GM12878 (cell line): ENCODE data around the gene TRIOBP. TPM values are rescaled to one million over a fixed set of nuclear protein-coding genes. Genes with fewer than 3 reads are reported as not detected.

Source experiments
- ATAC-seq: fragments of 200-7000 bp; cut with Tn5 transposase; 3 replicates; pipeline ENCODE4 v1.9.1; 2020; ENCODE audit warnings: mild to moderate bottlenecking, moderate library complexity
- BruUV-seq: library from RNA; stranded (reverse); fragments of 400-500 nt; replicated peaks from 2 replicates; lab custom pipeline; 2021; lab: Mats Ljungman, UMichigan
- CTCF ChIA-PET: fragments of 300-600 bp; sonication (Branson Sonifier 250); formaldehyde crosslinking; extraction: SDS; loops from one replicate; lab custom pipeline; 2021; ENCODE audit warnings: inconsistent platforms; lab: Yijun Ruan, JAX
- POLR2A ChIA-PET: fragments of 350-600 bp; formaldehyde crosslinking; extraction: SDS; loops from one replicate; lab custom pipeline; 2021; ENCODE audit warnings: inconsistent platforms; lab: Charles Lee
- RAD21 ChIA-PET: fragments of 300-600 bp; sonication (Branson Sonifier 250); formaldehyde crosslinking; loops from one replicate; lab custom pipeline; 2023; ENCODE audit warnings: antibody characterized with exemption; ENCODE audit not compliant: unreplicated experiment; lab: Charles Lee
- SMC1A ChIA-PET: fragments of 300-600 bp; sonication (Branson Sonifier 250); formaldehyde crosslinking; loops from one replicate; lab custom pipeline; 2023; ENCODE audit not compliant: unreplicated experiment, uncharacterized antibody; lab: Charles Lee
- DNase-seq: peaks from one replicate; pipeline ENCODE4 v3.0.0-alpha.2; 2011; ENCODE audit warnings: low read depth, low spot score
- FAIRE-seq: peaks from 3 replicates; lab custom pipeline; 2011; peaks lifted over from hg19 to GRCh38; lab: Jason Lieb, UNC
- H2AFZ ChIP-seq: 2 replicates; pipeline ENCODE4 v1.6.0; 2011; ENCODE audit warnings: low read depth, low read length, control low read depth; ENCODE audit not compliant: control insufficient read depth
- H3K27ac ChIP-seq: 2 replicates; pipeline ENCODE4 v1.5.1; 2011; ENCODE audit warnings: control low read depth; ENCODE audit not compliant: control insufficient read depth, insufficient read depth
- H3K27me3 ChIP-seq, 2 experiments: replicated peaks in 1 of 2; 2 replicates each; pipeline versions ENCODE4 v1.6.0 to v1.6.1; 2011; ENCODE audit warnings: low read length in 1 of 2; ENCODE audit not compliant: control insufficient read depth in 2 of 2, insufficient read depth in 2 of 2
- H3K36me3 ChIP-seq, 2 experiments: 2 replicates each; pipeline ENCODE4 v1.5.1; 2011; ENCODE audit warnings: low read length in 1 of 2; ENCODE audit not compliant: control insufficient read depth in 2 of 2, insufficient read depth in 2 of 2
- H3K4me1 ChIP-seq: 2 replicates; pipeline ENCODE4 v1.6.1; 2011; ENCODE audit warnings: mild to moderate bottlenecking, low read length, moderate library complexity, mixed read lengths; ENCODE audit not compliant: control insufficient read depth, insufficient read depth
- H3K4me2 ChIP-seq: 2 replicates; pipeline ENCODE4 v1.6.0; 2011; ENCODE audit warnings: control low read depth; ENCODE audit not compliant: control insufficient read depth, insufficient read depth
- H3K4me3 ChIP-seq: fragments of 200-600 bp; sonication (generic); 2 replicates; pipeline ENCODE4 v1.5.1; 2016
- H3K79me2 ChIP-seq: 2 replicates; pipeline ENCODE4 v1.6.0; 2011; ENCODE audit warnings: low read length; ENCODE audit not compliant: control insufficient read depth, insufficient read depth
- H3K9ac ChIP-seq: 2 replicates; pipeline ENCODE4 v1.8.0; 2011; ENCODE audit warnings: low read length, control low read depth, mixed read lengths; ENCODE audit not compliant: control insufficient read depth, insufficient read depth
- H3K9me3 ChIP-seq: replicated peaks from 3 replicates; pipeline ENCODE4 v1.5.1; 2011; ENCODE audit warnings: mild to moderate bottlenecking, low read length; ENCODE audit not compliant: control insufficient read depth, insufficient read depth
- H4K20me1 ChIP-seq: 2 replicates; pipeline ENCODE4 v1.6.0; 2011; ENCODE audit not compliant: control insufficient read depth, insufficient read depth
- CEBPB ChIP-seq, 2 experiments: fragments of 150-350 bp in 1 of 2; IDR thresholded peaks; 2 replicates each; pipeline ENCODE4 v1.6.1; 2012 to 2014; ENCODE audit warnings: low read depth in 2 of 2, low read length in 2 of 2, borderline replicate concordance in 1 of 2, inconsistent platforms in 1 of 2
- DPF2 ChIP-seq: fragments of 450-650 bp; IDR thresholded peaks from 2 replicates; pipeline ENCODE4 v1.6.1; 2017; ENCODE audit warnings: mild to moderate bottlenecking
- E2F4 ChIP-seq: IDR thresholded peaks from 2 replicates; pipeline ENCODE4 v1.6.1; 2012; ENCODE audit warnings: low read depth, low read length, improper control_type of control experiment
- FOS ChIP-seq: IDR thresholded peaks from 3 replicates; pipeline ENCODE4 v1.6.1; 2011; ENCODE audit warnings: borderline replicate concordance; ENCODE audit not compliant: insufficient read length; ENCODE audit errors: extremely low read depth
- FOXK2 ChIP-seq: fragments of 450-650 bp; IDR thresholded peaks from 2 replicates; pipeline ENCODE4 v1.6.1; 2017; ENCODE audit warnings: mild to moderate bottlenecking, moderate library complexity
- IRF5 ChIP-seq: fragments of 450-650 bp; IDR thresholded peaks from 2 replicates; pipeline ENCODE4 v1.6.1; 2017; ENCODE audit warnings: borderline replicate concordance
- MAX ChIP-seq: IDR thresholded peaks from 2 replicates; pipeline ENCODE4 v1.6.1; 2012; ENCODE audit warnings: low read depth, low read length, improper control_type of control experiment
- MTA2 ChIP-seq: fragments of 450-650 bp; IDR thresholded peaks from 2 replicates; pipeline ENCODE4 v1.6.1; 2016; ENCODE audit warnings: low read depth, mild to moderate bottlenecking, moderate library complexity
- POLR2AphosphoS5 ChIP-seq: IDR thresholded peaks from 2 replicates; pipeline ENCODE4 v1.6.1; 2011; ENCODE audit warnings: mild to moderate bottlenecking, low read length, inconsistent platforms
- RELA ChIP-seq: fragments of 450-650 bp; IDR thresholded peaks from 2 replicates; pipeline ENCODE4 v1.8.0; 2014; ENCODE audit warnings: borderline replicate concordance; ENCODE audit not compliant: partially characterized antibody
- RFX5 ChIP-seq: IDR thresholded peaks from 2 replicates; pipeline ENCODE4 v1.6.1; 2011; ENCODE audit warnings: low read depth, low read length, improper control_type of control experiment
- SP1 ChIP-seq: IDR thresholded peaks from one replicate; pipeline ENCODE4 v1.6.1; 2011; ENCODE audit warnings: low read depth, low read length
- SRF ChIP-seq, 2 experiments: IDR thresholded peaks; 2 replicates each; pipeline ENCODE4 v1.6.1; 2011; ENCODE audit warnings: low read depth in 2 of 2, low read length in 2 of 2, mild to moderate bottlenecking in 1 of 2, moderate library complexity in 1 of 2
- STAT3 ChIP-seq: IDR thresholded peaks from 2 replicates; pipeline ENCODE4 v1.6.1; 2011; ENCODE audit warnings: low read depth, low read length, improper control_type of control experiment
- TCF3 ChIP-seq: IDR thresholded peaks from 2 replicates; pipeline ENCODE4 v1.6.1; 2012; ENCODE audit warnings: low read depth, mild to moderate bottlenecking, low read length, borderline replicate concordance; ENCODE audit not compliant: insufficient read depth
- ZNF24 ChIP-seq: fragments of 450-650 bp; IDR thresholded peaks from 2 replicates; pipeline ENCODE4 v1.6.1; 2017; ENCODE audit warnings: antibody characterized with exemption, mild to moderate bottlenecking
- ZSCAN29 ChIP-seq: fragments of 450-650 bp; IDR thresholded peaks from 2 replicates; pipeline ENCODE4 v1.6.1; 2017; ENCODE audit warnings: mild to moderate bottlenecking, moderate library complexity
- WGBS: methylation state at CpG from one replicate; pipeline ENCODE4 v1.1.6; 2016; ENCODE audit warnings: low lambda C conversion rate; ENCODE audit not compliant: insufficient replicate concordance, insufficient coverage; ENCODE audit errors: missing lambda C conversion rate; 5-methylcytosine and 5-hydroxymethylcytosine counted together
- in situ Hi-C: fragments of 300-500 bp; cut with MboI; formaldehyde crosslinking; loops from 9 replicates; pipeline ENCODE4 v1.14.3; 2018; ENCODE audit warnings: mixed read lengths
- intact Hi-C: fragments of 100-400 bp; cut with micrococcal nuclease; formaldehyde crosslinking; loops from one replicate; pipeline ENCODE4 v1.14.2; 2022; ENCODE audit not compliant: unreplicated experiment
- polyA plus RNA-seq, 11 experiments: library from polyadenylated mRNA; depleted of rRNA in 4 of 11; unstranded in 6 of 11; stranded (reverse) in 5 of 11; fragments of >200 nt; fragmentation: Nextera tagmentation in 4 of 11; fragmentation: Illumina TruSeq in 1 of 11; extraction: Ambion mirVana in 4 of 11; extraction: Trizol in 1 of 11; gene quantifications; 1 replicate in 1 of 11; 2 replicates in 10 of 11; pipeline versions ENCODE4 v1.2.1 to v1.2.3, GENCODE V29; 2011 to 2016; ENCODE audit warnings: inconsistent platforms in 2 of 11, missing spikeins in 2 of 11, low read depth in 1 of 11
- total RNA-seq, 4 experiments: library from RNA; depleted of rRNA in 3 of 4; stranded (reverse); fragments of >200 nt in 3 of 4; fragmentation: Illumina TruSeq in 1 of 4; extraction: Trizol in 1 of 4; gene quantifications; 2 replicates each; pipeline versions ENCODE4 v1.2.1 to v1.2.3, GENCODE V29; 2013 to 2021

The TRIOBP gene
- total and polyA plus RNA-seq, 10 of the 15 experiments (the other 5 are each of a cell fraction or from before 2014, with no cell fraction given), result 0.21 to 23.6 (median 11.9) TPM

- TF ChIP-seq SRF (IDR thresholded peaks at IDR 0.05; ENCODE audit: low read depth in 2 of 2, low read length in 2 of 2), result no peak
- no peak for TF ChIP-seq TCF3
- TF ChIP-seq ZSCAN29, result no peak
- TF ChIP-seq E2F4, result no peak
- no peak for TF ChIP-seq DPF2
- no peak for TF ChIP-seq FOS
Observed at GRCh38 chr22:37664249-37665101, 32.4 kb upstream of the TRIOBP start (continued).

- no peak overlapping the region for H3K4me3 ChIP-seq
- ChIA-PET CTCF (interaction anchor here (0.8 to 11.7 kb wide), 2 partner anchors 13 to 23 kb away, joined by 3 to 414 read pairs; partner anchors contain the start of genes LGALS1 and NOL12), POLR2A (interaction anchor here (9.6 kb wide), 1 partner anchor 15 kb away, joined by 209 read pairs; the partner anchor contains the start of genes LGALS1 and NOL12), RAD21 (interaction anchor here (8.5 kb wide), 1 partner anchor 17 kb away, joined by 164 read pairs; the partner anchor contains the start of gene NOL12), SMC1A (no interaction called here)
- H4K20me1 ChIP-seq, result no peaks in the 10 kb centered on the region
- no peaks in the 10 kb centered on the region for H3K27me3 ChIP-seq
- no peak for TF ChIP-seq MAX
- TF ChIP-seq ZNF24, result no peak
- no peak for TF ChIP-seq POLR2AphosphoS5
- no peak for TF ChIP-seq RELA
- TF ChIP-seq MTA2, result no peak
- TF ChIP-seq FOXK2, result no peak
- TF ChIP-seq CEBPB (IDR thresholded peaks at IDR 0.05; ENCODE audit: borderline replicate concordance in 1 of 2, low read depth in 2 of 2, low read length in 2 of 2), result no peak
- TF ChIP-seq RFX5, result no peak
- TF ChIP-seq SP1, result no peak
- no peak for TF ChIP-seq STAT3
- TF ChIP-seq IRF5, result no peak
- H3K9ac ChIP-seq, result no peak overlapping the region
- no TSS peak for BruUV-seq
- H3K9me3 ChIP-seq, result no peaks in the 10 kb centered on the region
- in situ Hi-C loops (no loop called here), intact Hi-C loops (no loop called here)
- FAIRE-seq (no peak), DNase-seq (no peak), ATAC-seq (no peak)
- H3K36me3 ChIP-seq, result peaks cover 0 to 12% of the 10 kb centered on the region in 2 experiments; a peak in 3 of 4 replicates
- no peak overlapping the region for H3K27ac ChIP-seq
- H2AFZ ChIP-seq, result no peak overlapping the region
- H3K4me2 ChIP-seq, result no peak overlapping the region
- H3K4me1 ChIP-seq, result peaks cover 10% of the 10 kb centered on the region
- H3K79me2 ChIP-seq, result peaks cover 30% of the 10 kb centered on the region
- 98% methylated on average over 23 of the region's 24 CpGs for WGBS
Observed at GRCh38 chr22:37665487-37665886, 31.4 kb upstream of the TRIOBP start.
